HG03565 (cell line): Measurements from ENCODE around the gene GPN2.
A peak's percentile ranks its signal among the peaks of the same experiment; 100 is the strongest.
"Not testable (repeated sequence)": the region's sequence is repeated elsewhere in the genome, so short reads cannot be mapped to it uniquely, and the experiment has no call there.

Experiments used
- ATAC-seq: cut with Tn5 transposase; IDR thresholded peaks from one replicate; pipeline ENCODE4 v1.9.1; 2021; ENCODE audit warnings: mild to moderate bottlenecking, moderate library complexity; ENCODE audit not compliant: unreplicated experiment

Gene GPN2

DNA sequence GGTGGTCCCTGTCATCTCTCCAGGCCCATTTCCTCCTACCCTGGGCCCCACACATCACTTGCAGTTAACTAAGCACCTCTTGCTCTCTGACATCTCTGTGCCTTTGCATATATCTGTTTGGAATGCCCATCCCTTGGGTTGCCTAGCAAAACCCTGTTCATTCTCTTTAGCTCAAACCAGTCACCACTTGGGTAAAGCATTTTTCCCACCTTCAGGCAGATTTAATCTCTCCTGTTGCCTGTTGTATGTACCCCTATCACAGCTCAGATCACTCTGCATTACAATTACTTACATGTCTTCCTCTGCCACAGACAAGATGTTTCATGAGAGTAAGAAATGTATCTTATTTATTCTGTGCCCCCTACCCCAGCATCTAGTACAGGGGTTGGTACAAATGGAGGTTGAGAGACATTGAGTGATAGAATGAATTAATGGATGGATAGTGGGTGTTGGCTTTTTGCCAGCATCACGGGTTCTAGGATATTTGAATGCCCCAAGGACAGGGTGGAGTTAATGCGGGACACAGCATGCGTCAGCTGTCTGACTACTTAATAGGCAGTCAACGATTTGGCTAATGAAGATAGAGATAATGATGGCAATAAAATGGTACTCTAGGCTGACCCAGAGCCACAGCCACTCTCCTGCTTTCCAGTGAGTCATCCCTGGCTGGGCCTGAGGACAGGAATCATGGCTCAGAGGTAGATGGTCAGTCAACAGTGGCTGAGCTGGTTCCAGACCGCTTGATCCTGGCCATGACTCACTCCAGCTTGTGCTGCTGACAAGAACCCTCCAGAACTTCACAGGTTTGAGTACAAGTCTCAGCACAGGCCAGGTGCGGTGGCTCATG lies 17.2 kb upstream of the GPN2 start:
- no peak for ATAC-seq

DNA sequence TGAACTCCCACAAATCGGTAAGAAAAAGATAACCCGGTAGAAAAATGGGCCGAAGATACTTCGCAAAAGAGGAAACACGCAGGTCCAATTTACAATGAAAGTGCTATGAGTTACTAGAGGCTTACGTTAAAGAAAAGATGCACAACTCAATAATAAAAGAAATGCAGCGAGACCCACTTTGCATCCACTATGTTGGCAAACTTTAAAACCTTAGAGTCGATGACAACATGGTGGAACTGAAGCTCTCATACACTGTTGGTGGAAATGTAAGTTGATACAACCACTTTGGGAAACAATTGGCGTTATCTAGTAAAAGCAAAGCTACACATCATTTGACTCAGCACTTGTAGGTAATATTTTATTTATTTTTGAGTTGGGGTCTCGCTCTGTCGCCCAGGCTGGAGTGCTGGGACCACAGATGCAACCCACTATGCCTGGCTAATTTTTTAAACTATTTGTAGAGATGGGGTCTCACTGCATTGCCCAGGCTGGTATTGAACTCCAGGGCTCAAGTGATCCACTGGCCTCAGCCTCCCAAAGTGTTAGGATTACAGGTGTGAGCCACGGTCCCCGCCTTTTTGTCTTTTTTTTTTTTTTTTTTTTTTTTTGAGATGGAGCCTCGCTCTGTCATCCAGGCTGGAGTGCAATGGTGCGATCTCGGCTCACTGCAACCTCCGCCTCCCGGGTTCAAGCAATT lies 10.9 kb upstream of the GPN2 start:
- ATAC-seq, result no peak

DNA sequence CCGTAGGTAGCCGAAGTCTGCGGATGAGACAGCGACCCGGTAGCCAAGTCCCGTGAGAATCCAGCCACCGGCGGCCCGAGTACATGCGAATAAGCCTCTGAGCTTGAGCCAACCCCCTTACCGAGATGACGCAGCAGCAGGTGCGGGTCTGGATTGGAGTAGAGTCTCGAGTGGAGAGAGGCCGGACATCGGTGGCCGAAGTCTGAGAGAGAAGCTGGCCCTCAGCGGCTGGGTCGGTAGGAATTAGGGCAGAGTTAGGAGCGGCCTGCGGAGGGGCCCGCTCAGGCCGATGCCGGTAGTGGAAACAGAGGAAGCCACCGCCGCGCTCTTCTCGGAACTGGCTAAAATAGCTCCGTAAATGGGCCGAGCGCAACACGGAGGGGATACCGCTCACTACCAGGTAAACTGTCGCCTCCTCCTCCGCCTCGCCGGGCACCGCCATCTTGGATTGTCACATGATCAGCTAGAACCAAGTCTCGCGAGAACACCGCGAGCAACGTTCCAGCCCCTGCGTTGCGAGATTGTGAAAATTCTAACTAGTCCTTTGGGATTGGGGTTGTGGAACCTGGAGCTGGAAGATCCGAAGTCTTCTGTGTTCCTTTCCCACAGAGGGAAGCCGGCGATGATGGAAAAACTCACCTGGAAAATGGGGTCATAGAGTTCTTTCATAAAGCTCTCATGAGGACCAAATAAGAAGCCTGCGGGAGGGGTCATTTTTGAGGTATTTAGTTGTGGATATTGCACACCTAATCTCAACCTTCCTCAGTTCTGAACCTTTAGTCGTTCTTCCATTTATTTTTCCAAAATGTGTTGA lies 10.1 kb upstream of the GPN2 start, which contains the start of gene GPATCH3:
GPATCH3 (minus strand) TSS at position 467 of the 814 bp plus-strand sequence; CDS start at position 442, 25 bp downstream.
- ATAC-seq, result peak; percentile 74

DNA sequence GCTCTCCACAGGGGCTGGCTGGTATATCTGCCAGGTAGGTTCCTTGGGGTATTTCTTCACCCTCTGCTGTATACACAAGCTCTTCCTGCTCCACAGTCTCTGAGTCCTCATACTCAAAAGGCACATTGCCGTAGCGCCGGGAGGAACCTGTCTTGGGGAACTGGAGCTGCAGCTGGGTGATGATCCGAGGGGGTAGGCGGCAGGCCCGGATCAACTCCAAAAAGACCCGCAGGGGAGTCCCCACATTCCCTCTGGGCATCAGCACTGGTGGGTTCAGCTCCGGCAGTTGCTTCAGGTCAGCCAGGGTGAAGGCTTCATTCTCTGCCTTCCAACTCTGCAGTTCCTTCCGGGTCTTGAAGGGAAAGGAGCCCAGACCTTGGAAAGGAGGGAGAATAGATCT lies 7.3 kb upstream of the GPN2 start:
- no peak for ATAC-seq

DNA sequence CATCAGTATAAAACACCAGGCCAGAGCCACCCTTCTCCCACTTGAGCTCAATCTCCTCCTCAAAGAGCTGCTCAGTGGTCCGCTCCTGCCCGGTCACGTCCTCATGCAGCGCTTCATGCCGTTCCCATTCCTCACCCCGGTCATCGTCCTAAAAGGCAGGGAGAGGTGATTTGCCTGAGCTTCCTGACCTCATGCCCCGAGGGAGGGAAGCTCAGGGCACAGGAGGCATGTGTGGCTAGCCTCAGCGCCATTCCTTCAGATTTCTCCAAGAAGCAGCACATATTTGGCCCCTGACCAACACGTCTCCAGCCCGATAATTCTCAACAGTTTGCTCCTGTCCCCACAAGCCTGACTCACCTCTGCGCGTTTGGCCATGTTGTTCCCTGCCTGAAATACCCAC lies 4.2 kb upstream of the GPN2 start:
- no peak for ATAC-seq

DNA sequence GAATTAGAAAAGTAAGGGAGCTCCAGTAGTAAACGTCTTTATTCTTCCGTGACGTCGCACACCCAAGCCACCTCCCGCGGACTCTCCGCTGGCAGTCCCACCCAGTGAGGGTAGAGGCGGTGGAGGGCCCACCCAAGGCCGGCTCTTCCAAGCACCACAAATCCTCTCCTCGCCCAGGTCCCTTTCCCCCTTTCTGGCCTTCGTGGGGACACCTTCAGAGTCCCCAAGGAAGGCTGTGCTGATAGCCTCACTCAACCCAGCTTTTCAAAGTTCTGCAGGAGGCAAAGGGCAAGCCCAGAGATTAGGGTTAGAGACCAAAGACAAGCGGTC lies 349 bp upstream of the GPN2 start:
- ATAC-seq, result peak; percentile 10

DNA sequence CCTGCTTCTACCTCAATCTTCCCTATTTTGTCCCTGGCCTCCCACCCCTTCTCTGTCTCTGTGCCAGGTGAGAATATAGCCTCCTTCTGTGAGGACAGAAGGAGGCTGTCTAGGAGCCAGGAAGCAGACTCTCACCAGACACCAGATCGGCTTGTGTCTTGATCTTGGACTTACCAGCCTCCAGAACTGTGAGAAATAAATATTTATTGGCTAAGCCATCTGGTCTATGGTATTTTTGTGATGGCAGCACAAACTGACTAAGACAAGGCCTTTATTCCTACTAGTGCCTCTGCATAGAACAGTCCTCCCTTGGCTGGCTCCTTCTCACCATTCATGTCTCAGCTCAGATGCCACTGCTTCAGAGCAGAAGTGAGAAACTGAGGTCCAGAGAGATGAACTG lies 1.9 kb downstream of the GPN2 start:
- ATAC-seq, result no peak

DNA sequence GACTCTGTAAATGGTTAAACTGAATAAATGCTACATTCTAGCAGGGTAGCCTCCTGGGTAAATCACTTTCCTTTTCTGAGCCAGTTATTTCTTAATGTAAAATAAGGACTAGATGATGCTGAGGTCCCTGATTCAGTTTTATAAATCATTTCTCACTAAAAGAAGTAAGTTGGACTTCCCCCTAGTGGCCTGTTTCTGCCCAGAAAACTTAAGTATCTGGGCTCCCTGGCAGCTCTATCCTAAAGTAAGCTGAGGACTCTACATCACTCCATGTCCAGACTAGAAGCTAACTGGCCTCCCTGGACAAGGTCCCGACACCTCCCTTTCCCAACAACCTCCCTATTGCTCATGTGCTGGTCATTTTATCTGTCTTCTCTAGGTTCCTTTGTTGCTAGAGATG lies 3.0 kb downstream of the GPN2 start:
- ATAC-seq, result no peak

DNA sequence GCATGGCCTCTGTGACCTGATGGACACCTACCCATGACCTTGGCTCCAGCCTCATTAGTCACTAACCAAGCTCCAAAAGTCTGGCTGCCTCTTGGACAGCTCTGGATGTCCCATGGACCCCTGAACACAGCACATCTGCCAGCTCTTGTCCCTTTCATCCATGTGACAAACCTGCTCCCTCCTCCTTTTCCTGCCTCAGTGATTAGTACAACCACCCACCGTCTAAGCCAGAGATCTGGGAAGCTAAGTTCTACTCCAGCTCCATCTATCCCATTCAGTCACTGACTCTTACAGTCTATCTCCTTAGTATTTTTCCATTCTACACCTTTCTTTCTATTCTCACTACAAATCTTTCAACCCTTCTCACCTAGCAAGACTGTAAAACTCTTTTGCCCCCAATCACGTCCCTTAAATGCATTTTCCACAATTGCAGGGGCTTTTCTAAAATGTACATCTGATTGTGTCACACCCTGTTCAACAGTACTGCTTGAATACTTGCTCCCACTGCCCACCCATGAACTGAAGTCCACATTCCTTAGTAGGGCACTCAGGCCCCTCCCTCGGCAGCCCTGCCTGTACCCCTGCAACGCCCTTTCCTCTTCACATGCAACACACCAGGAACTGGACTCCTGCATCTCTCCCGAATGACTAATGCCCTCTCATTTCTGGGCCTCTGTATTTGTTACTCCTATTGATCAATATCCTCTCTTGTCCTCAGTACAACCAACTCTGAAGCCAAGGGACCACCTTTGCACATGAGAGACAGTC lies 7.2 kb downstream of the GPN2 start:
- ATAC-seq, result no peak

DNA sequence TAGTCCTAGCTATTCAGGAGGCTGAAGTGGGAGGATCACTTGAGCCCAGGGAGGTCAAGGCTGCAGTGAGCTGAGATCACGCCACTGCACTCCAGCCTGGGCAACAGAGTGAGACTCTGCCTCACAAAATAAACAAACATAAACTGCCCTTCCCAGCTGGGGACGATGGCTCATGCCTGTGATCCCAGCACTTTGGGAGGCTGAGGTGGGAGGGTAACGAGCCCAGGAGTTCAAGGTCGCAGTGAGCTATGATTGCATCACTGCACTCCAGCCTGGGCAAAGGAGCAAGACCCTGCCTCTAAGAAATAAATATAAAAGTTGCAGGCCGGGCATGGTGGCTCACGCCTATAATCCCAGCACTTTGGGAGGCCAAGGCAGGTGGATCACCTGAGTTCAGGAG lies 8.5 kb downstream of the GPN2 start:
- not testable (repeated sequence) for ATAC-seq

DNA sequence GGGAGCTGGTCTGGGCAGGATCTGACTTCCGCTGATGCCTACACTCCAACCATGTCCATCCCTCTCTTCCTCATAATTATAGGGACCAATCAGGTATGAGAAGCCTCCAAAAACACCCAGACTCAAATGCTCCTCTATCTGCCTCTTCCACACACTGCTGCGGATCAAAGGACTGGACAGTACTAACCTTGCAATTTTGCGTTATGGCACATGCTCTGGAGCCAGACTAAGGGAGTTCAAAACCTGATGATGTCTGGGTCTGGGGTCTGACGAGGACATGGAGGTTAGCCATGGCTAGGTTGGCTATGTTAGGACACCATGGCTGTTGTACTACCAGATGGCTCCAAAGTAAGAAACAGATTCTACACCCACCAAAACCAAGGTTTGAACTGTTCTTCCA lies 10.3 kb downstream of the GPN2 start:
- no peak for ATAC-seq

DNA sequence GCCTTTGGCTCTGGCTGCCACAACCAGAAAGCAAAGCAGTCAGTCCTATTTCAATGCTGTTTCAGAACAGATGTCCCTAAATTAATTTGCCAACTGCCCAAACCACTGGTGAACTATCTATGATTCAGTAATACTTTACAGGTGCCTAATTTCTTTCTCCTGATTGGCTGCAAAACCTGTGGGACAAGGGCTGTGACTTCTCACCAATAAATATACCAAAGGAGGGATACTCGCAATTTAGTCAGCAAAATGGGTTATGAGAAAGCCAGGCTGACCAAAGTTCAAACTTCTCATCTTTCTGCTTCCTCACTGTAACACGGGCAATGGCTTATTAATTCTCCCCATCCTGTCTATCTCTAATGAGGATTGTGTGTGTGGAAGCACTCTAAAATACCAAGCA lies 12.8 kb downstream of the GPN2 start:
- no peak for ATAC-seq

DNA sequence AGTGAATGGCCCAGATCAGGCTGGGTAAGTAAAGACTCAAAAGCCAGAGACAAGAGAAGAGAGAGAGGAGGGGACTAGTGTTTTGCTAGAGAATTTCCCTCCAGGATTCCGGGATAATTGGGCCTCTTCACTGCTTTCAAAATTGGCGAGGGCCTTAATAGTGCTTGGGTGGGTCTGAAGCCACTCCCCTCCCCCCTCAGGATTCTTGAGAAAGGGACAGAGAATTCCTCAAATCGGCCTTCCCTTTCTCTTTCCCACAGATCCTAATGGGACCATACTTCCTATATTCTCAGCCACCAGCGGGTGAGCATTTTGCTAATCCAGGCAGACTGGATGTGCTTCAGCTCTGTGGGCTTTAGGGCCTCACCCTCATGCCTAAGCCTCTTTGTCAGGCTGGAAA lies 15.2 kb downstream of the GPN2 start:
- no peak for ATAC-seq

DNA sequence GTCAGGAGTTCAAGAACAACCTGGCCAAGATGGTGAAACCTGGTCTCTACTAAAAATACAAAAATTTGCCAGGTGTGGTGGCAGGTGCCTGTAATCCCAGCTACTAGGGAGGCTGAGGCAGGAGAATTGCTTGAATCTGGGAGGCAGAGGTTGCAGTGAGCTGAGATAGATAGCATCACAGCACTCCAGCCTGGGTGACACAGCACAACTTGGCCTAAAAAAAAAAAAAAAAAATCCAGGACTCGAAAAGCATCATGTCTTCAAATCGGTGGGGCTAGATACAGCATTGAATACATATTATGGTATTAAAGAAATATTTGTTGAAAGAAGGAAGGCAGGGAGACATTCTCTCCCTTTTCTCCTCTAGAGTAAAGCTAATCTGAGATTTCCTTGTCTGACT lies 17.0 kb downstream of the GPN2 start:
- not testable (repeated sequence) for ATAC-seq

DNA sequence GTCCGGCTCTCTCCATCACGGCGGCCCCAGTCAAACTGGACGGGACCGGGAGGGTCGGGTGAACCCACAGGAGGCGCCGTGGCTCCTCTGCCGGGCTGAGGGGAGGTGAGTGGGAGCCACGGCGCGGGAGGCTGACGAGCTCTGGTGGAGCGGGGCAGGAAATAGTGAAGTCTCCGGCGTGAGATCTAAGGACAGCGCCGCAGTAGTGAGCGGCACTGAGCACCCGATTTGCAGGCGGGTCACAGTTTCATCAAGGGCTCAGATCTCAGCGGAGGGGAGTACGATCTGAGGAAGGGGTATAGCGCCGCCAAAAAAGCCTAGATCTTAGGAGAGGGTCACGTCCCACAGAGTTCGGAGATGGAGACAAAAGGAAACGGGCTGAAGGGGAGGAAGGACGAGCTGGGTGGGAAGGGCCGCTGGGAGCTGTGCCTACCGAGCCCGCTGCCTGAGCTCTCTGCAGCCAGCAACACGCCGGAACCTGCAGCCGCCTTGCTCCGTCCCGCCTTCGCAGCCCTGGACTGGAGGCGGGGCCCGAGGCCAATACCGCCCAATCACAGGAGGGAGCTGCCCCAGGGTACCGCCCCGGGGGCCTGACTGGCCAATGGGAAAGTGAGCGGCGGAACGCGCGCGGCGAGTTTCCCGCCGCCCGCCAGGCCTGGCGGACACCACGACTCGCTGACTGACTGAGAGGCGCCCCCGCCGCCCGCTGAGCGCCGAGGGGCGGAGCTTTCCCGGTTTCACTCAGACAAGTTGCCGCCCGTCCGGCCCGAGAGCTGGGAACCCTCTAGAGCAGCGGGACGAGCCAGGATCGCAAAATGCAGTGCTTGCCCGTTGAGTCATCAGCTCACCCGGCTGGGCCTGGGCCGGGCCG lies 25.2 kb downstream of the GPN2 start:
- ATAC-seq, result peak; percentile 90

DNA sequence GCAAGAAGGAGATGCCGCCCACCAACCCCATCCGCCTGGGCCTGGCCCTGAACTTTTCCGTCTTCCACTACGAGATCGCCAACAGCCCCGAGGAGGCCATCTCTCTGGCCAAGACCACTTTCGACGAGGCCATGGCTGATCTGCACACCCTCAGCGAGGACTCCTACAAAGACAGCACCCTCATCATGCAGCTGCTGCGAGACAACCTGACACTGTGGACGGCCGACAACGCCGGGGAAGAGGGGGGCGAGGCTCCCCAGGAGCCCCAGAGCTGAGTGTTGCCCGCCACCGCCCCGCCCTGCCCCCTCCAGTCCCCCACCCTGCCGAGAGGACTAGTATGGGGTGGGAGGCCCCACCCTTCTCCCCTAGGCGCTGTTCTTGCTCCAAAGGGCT lies 26.4 kb downstream of the GPN2 start:
- ATAC-seq, result no peak

DNA sequence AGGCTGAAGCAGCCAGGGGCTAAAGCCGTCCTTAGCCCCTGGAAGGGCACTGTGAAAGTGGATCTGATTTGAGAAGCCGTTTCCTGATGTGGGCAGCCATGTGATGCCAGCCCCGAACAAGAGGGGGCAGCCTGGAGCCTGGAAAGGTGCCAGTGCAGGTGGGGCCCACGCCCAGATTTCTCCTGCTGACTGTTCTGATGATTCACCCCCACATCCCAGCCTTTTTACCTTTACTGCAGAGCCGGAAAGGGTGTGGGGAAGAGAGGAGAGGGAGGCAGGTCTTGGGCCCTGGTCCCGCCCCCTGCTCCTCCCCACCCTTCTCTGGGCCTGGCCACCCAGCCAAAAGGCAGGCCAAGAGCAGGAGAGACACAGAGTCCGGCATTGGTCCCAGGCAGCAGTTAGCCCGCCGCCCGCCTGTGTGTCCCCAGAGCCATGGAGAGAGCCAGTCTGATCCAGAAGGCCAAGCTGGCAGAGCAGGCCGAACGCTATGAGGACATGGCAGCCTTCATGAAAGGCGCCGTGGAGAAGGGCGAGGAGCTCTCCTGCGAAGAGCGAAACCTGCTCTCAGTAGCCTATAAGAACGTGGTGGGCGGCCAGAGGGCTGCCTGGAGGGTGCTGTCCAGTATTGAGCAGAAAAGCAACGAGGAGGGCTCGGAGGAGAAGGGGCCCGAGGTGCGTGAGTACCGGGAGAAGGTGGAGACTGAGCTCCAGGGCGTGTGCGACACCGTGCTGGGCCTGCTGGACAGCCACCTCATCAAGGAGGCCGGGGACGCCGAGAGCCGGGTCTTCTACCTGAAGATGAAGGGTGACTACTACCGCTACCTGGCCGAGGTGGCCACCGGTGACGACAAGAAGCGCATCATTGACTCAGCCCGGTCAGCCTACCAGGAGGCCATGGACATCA lies 27.1 kb downstream of the GPN2 start, which contains the start of gene SFN:
SFN (plus strand) TSS at position 369 of the 904 bp plus-strand sequence; CDS start at position 433, 64 bp downstream.
- ATAC-seq, result no peak

DNA sequence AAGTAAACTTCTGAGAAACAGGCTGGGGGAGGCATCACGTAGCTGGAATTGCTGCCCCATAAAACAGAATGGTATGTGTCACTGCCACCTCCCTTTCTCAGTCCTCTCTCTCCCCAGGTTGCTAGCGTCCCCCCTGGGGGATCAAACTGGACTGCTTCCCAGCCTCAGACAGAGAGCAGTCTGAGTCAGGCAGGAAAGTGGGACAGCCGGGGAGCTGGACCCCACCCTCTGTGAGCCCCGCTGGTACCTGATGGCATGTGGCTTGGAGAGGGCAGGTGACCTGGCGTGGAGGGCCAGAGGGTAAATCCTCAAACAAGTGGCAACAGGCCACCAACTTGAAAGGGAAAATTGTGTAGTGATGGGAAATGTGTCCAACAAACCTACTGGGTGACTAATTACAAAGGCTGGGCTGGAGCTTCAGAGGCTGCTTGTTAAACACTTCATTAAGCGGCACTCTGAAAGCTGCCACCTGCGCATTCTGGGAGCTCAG lies 28.1 kb downstream of the GPN2 start:
- ATAC-seq, result no peak

DNA sequence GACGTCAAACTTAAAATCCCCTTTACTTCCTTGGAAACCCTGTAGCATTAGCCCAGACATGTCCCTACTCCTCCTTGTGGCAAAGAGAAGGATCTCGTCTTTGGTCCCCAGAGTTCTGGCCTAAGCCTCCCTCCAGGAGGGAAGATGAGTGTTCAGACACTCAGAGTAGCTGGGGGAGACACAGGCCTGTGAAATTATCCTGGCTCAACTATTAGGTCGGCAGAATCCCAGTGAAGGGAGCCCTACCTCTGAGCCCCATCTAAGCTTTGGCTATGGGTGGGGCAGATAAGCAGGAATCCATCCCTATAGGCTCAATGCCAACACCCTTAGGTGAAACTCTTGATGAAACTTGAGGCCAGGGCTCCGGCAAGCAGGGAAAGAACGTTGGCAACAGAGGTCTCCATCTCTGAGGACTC lies 28.8 kb downstream of the GPN2 start:
- no peak for ATAC-seq
